Measurements from ENCODE around the gene ZNF587B.
"Not testable (repeated sequence)": the region's sequence is repeated elsewhere in the genome, so short reads cannot be mapped to it uniquely, and the experiment has no call there.

Gene ZNF587B

DNA sequence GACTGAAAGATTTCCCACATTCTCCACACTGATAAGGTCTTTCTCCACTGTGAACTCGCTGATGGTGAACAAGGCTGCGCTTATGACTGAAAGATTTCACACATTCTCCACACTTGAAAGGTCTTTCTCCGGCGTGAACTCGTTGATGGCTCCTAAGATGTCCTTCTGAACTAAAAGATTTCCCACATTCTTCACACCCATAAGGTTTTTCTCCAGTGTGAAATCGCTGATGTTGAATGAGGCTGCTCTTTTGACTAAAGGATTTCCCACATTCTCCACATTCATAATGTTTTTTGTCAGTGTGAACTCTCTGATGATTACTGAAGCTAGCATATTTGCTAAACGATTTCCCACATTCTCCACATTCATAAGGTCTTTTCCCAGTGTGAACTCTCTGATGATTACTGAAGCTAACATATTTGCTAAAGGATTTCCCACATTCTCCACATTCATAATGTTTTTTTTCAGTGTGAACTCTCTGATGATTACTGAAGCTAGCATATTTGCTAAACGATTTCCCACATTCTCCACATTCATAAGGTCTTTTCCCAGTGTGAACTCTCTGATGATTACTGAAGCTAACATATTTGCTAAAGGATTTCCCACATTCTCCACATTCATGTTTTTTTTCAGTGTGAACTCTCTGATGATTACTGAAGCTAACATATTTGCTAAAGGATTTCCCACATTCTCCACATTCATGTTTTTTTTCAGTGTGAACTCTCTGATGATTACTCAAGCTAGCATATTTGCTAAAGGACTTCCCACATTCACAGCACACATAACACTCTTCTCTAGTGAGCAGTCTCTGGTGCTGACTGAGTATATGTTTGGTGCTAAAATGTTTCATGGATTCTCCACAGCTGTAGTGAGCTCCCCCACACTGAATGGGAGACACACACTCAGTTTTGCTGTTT, 44.0 kb downstream of the ZNF587B start:
- not testable (repeated sequence) for DNase-seq

DNA sequence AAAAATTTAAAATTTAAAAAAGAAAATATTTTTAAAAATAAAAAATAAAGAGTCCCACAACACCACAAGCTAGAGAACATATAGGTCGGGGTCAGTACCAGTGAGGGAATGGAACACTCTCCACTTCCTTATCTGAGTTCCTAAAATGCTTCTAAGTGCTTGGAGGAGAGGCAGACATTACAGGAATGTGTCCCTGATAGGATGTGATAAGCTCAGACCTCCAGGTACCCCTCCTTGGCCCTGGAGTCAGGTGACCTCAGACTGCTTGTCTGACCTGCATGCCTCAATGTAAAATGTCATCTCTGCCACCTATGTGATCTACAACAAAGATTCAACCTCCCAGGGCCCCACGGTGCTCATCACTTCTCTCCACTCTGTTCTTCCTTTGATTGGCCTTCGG, 55.9 kb downstream of the ZNF587B start:
- DNase-seq: no peak

DNA sequence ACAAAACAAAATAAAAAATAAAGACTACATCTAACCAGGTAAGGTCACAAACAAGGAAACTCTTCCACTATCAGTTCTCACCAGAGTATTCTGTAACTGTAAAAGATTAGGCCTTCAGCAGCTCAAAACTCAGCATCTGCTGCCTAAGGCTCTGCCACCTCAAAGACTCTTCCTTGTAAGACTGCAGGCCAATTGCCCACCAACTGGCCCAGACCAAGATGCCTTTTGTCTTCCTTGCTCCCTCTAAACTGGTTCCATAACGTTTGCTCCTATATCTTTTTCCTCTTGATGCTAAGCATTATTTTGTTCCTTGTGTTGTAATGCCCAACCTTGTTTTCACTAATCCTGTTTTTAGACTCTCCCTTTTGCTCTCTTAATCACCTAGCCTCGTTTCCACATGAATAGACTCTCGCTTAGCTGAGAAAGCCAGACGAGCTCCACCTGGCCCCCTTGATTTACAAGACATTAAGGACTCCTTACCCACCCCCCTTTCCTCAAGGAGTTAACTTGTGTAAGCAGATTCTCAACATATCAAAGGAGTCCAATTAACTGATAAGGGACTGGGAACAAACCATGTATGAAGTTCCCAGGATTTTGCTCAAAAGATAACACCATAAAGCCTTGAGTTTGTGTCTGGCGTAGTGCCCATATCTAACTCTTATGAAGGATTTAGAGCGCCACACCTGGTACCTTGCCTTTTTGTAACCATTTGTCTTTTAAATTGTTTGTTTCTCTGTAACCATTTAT, 57.3 kb downstream of the ZNF587B start:
- DNase-seq: no peak

DNA sequence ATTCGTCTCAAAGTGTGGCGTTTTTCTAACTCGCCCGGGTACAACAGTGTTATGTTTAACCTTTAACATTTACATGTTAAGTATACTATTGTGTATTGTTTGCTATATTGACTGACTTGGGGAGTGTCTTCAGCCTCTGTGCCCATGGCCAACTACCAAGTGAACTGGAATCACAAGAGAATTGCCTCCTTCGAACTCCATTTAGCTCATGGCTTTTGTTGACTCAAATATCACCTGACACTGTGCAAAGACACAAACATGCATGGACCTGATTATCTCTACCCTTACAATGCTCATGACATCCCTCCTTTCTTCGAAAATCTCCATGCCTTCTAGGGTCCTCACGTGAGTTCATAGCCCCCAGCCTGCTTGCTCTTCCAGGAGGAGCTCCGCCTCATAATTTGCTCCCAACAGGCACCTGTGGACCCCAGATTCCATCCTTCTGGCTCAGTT, 58.0 kb downstream of the ZNF587B start:
- DNase-seq: no peak

DNA sequence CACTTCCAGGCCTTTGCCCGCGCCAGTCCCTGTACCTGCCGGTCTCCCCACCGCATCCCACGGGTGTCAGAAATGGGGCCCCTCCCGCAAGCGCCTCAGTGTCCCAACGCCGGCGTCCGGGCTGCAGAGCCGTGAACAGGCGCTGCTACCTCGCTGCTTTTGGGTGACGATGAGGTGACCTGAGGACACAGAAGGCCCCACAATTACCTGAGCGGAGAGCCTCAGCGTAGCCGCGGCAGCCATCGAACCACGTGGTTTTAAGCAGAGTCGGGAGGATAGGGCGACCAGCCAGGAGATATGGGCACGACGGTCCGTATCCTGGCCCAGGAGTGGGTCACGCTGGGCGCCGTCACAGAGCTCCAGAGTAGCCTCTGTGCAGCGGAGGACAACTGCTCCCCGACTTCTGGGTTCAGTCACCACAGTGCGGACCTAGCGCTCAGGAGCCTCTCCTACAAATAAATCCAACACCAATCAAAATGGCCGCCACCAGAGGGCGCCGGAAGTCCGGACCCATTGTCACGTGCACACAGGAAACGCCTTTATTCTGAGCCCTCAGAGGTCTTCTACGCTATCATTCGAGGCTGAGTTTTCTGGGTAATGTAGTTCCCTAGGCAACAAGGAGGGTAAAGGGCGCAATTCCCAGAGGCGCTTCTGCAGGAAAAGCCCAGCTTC, 58.6 kb downstream of the ZNF587B start, which contains the start of gene ZNF814:
TSS of gene ZNF814 (minus strand) at position 478 of the 672 bp plus-strand sequence. CDS start at position 243, 235 bp downstream.
- peak; percentile 95 for DNase-seq

DNA sequence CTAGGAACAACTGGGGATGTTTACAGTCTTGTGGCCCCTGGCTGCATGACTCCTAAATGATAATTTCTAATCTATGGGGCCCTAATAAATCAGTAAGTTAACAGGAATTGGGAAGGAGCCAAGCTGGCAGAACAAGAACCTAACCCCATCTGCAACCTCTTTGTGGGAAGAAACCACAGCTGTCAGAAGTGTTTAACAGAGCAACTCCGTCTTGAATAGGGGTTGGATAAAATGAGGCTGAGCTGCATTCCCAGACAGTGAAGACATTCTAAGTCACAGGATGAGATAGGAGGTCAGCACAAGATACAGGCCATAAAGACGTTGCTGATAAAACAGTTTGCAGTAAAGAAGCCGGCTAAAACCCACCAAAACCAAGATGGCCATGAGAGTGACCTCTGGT, 60.6 kb downstream of the ZNF587B start:
- not testable (repeated sequence) for DNase-seq

Measured in DMS 273 treated with DMSO at 0.1 percent for 48 hours (cell line).